Retina (tissue), 1 donor: ENCODE results near the gene RHBDL3.
"Not testable (repeated sequence)": the region's sequence is repeated elsewhere in the genome, so short reads cannot be mapped to it uniquely, and the experiment has no call there.

Experiments
- DNase-seq: peaks from one replicate; pipeline ENCODE4 v3.0.0-alpha.2; 2016

Gene RHBDL3

DNA sequence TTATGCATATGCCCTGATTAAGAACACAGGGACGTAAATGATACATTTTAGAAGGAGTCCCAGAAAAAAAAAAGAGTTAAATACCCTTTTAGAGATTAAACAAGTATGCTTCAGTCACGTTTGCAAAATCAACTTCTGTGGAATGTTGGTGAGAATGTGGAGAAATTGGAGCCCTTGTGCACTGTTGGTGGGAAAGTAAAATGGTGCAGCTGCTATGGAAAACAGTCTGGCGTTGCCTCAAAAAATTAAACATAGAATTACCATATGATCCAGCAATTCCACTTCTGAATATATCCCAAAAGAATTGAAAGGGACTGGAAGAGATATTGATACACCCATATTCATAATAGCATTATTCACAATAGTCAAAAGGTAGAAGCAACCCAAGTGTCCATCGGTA is 26.5 kb downstream of the RHBDL3 start:
- DNase-seq, result no peak

DNA sequence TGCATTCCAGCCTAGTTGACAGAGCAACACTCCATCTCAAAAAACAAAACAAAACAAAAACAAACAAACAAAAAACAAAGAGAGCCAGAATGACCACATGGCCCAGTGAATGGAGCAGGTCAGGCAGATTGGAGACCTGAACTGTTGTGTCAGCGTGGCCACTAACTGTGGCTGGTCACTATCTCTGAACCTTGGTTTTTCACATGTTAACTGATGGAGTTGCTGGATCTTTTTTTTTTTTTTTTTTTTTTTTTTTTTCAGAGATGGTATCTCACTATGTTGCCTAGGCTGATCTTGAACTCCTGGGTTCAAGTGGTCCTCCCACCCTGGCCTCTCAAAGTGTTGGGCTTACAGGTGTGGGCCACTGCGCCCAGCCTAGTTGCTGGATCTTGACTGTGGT is 31.8 kb downstream of the RHBDL3 start:
- DNase-seq, result no peak

DNA sequence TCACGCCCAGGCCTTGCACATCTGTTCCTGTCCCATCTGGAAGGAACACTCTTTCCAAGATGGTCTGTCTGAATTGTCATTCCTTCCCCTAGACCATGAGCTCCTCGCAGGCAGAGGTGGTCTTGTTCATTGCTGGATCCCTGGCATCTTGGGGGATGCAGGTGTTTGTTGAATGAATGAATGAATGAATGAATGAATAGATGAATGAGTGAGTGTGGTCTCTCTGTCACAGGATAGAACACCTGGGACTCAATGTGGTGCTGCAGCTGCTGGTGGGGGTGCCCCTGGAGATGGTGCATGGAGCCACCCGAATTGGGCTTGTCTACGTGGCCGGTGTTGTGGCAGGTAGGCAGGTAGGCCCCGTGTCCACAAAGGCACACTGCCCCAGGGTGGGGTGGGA is 32.2 kb downstream of the RHBDL3 start:
- DNase-seq, result no peak

DNA sequence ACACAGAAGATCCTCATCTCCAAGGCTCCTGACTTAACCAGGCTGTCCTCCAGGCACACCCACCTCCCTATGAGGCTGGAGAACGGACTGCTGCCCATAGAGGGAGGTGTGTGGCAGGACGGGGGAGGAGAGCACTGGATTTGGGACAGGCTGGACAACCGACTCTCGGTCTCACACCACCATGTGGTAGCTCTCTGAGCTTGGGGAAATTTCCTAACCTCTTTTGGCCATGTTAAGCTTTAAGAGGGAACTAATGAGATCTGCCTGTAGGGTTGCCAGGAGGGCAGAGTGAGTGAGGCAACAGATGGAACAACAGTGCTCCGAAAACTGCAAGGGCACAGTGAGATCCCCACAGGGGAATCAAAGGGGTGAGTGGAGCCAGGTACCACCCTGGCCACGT is 32.7 kb downstream of the RHBDL3 start:
- DNase-seq, result no peak

DNA sequence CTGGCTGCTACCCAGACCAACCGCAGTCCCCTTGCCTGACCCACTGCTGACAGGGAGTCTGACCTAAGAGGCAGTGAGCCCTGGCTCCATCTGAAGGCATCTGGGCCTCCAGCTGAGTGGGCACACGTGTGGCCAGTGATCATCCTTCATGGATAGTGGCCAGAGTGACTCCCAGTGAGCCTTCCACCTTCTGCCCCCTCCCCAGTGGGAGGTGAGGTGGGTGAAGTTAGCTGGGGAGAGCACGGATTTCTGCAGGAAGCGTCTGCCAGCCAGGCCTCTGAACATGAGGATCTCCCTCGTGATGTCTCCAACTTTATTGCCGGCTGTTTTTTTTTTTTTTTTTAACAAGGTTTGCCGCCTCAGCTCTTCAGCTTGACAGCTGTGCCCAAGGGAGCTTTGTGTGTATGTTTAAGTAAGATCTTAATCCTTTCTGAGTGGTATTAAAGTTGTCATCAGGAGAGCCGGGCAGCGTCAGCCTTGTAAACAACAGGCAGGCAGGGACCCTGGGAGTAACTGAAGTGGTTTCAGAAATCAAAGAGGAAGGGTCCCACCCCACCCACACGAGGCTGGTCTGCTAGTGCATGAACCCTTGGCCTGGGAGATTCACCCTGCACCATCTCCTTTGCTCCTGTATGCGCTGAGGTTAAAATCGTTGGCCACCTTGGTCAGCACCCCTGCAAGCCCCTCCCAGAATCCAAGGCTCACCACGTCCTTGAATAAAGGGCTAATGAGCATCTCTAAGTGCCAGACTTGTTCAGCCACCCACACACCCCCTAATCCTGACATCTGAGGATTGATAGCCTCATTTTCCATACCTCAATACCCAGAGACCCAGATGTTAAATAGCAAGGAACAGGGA is 33.3 kb downstream of the RHBDL3 start:
- peak; percentile 80 for DNase-seq

DNA sequence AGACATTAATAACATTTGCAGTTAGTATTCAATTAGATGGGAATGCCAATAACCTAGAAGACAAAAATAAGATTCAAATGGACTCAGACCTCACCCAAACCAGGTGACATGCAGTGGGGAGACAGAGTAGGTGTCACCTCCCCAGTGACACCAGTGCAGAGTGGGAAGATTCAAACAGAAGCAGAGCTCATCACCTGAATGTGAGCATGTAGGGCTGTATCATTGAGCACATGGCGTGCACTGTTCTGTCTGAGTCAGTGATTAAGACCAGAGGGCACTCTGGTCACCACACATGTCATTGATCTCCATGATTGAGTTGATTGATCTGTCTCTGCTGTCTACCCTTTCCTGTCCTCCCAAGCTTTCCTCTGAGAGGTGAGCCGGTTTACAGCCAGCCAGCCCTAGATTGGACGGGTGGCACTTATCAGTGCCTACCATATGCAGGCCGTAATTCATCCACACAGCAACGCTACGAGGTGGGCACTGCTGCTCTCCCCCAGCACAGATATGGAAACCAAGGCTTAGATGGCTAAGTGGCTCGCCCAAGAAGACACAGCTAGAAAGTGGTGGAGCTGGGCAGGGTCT is 34.0 kb downstream of the RHBDL3 start:
- no peak for DNase-seq

DNA sequence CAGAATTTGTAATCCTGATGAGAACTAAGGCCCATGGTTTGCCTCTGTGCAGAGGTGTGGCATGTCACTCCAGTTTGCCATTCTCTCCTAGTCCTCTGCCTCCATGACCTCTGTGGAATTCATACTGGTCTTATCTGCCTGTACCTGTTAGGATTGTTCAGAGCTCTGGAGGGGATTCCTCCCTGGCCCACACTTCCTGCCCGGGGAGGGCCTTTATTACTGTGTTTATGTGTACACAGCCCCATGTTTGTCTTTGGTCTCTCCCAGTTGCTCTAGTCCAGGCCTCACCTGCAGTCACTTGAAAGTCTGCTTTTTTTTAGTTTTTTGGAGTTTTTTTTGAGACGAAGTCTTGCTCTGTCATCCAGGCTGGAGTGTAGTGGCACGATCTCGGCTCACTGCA is 36.4 kb downstream of the RHBDL3 start:
- DNase-seq, result no peak

DNA sequence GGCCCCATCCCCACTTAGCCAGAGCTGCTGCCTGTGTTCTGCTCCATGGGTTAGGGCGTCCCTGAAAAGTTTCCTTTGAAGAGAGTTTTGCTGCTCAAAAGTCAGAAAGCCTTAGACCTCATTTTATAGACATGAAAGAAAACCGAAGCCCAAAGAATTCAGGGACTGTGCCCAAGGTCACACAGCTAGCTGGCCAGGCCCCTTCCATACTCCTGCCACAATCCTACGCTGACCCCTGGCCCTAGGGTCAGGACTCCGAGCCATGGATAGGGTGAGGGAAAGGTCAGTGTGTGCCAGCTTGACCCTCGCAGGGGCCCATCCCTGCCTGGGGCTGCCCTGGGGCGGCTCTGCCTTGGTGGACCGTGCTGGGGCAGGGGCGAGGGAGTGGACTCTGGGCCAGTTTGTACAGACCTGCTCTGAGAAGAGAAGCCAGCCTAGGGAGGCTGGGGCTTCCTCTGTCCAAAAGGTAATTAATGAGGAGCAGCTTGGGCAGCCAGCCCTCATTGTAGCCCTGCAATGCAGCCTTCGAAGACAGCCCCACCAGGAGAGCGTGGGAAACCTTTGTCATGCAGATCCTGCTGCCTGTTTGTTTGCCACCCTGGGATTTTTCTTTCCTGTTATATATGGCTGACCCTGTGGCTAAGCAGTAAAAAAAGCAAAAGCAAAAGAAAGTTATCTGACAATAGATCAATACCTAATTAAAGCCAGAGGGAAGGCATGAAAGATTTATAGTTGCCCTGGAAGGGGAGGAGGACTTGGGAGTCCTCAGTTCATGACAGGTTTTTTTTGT is 37.4 kb downstream of the RHBDL3 start:
- DNase-seq, result peak; percentile 50

DNA sequence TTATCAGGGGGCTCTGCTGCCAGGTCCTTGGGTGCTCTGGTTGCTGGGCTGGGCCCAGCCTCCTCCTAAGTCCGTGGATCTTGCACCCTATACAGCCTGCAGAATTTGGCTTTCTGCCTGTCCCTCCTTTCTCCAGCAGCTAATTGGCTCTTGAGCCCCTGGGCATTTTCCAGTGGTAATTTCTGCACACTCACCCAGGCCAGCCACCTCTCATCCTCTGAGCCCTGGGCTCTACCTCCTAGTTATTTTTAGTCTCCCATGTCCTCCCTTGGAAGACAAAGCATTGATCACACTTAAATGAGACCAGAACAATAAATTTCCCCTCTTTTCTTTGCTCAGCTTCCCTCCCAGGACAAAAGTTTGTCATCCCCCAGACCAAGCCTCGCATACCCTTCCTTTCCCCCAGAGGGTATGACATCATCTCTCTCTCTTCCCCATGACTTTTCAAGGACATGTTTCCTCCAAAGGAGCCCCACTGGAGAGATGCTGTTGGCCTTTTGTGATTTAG is 38.2 kb downstream of the RHBDL3 start:
- no peak for DNase-seq

DNA sequence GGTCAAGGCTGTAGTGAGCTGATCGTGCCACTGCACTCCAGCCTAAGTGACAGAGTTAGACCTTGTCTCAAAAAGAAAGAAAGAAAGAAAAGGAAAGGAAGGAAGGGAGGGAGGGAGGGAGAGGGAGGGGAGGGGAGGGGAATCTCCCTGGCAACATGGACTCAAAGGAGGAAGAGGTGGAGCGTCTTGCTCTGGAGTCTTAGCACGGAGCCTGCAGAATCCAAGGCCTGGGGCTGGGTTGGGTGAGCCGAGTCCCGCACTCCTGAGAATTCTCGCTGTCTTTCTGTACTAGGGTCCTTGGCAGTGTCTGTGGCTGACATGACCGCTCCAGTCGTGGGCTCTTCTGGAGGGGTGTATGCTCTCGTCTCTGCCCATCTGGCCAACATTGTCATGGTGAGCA is 39.4 kb downstream of the RHBDL3 start:
- no peak for DNase-seq

DNA sequence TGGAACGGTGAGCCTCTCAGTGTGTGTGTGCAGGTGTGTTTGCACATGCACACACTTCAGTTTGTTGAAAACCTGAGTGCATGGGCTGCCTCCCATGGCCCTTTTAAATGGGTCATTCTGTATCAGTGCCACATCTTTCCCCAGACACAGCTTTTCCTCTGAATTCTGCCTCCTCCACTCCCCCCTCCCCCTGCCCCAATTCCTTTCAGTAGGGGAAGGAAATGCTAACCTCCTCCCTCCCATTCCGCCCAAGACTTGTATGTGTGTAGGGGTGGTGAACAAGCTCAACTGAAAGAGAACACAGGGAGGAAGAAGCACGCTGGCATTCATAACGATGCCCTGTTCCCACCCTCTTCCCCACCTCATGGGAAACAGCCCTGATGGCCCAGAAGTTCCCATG is 42.0 kb downstream of the RHBDL3 start:
- DNase-seq, result peak; percentile 51

DNA sequence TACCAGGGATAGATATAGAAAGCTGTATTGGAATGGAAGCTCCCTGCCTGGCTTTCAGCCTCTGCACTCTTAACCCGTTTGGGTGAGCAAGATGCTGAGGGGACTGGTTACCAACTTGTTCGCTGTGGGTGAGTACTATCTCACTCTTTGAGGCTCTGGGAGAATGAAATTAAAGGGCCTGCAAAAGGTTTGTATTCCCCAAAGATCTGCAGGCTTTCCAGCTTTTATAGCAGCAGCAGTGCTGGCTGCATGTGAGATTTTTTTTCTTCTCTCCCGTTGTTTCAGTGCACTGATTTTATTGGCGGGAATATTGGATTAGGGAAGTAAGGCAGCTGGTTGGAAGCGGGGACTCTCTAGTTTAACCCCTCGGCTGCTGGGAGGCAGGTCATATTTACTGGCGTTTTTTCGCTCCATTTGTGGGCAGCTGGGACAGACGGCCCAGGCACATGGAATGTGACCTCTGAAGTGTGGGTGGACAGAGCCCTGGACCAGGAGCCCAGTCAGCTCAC is 45.5 kb downstream of the RHBDL3 start:
- peak; percentile 72 for DNase-seq

DNA sequence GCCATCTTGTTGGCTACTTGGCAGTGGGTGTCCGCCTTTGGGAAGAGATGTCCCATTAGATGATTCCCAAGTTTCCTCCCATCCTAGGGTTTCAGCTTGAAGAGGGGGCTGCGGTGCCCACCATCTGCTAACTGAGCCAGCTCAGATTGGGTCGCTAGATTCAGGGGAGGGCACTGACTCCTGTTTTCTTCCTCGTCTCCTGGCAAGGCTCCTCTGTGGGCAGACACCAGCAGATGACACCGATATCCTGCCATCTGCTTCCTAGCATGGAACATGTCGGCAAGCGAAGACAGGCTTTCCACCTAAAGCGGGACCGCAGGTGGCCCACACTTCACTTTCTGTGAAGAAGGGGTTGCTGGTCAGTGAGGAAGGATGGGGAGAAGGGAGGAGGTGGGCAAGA is 49.0 kb downstream of the RHBDL3 start:
- no peak for DNase-seq

DNA sequence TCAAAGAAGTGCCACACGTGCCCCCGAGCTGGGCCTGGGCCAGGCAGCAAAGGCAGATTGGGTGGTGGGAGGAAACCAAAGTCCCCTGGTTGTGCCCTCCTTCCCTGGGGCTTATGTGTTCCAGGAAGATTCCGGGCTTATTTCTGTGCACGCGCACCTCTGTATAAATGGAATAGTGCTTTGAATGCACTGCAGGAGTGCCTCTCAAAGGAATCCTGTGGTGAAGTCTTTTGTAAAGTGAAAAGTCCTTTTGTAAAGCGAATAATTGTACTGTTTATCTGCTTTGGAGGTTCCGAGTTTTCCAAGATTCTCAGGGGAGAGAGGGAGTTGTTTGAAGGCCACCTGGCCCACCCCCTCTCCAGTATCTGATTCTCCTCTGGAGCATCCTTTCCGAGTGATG is 49.5 kb downstream of the RHBDL3 start:
- no peak for DNase-seq

DNA sequence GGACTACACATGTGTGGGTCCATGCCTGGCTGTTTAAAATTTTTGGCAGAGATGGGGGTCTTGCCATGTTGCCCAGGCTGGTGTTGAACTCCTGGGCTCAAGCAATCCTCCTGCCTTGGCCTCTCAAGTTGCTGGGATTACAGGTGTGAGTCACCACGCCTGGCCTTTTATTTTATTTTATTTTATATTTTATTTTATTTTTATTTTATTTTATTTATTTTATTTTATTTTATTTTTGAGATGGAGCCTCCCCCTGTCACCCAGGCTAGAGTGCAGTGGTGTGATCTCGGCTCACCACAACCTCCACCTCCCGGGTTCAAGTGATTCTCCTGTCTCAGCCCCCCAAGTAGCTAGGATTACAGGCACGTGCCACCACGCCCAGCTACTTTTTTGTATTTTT is 51.0 kb downstream of the RHBDL3 start:
- DNase-seq, result not testable (repeated sequence)

DNA sequence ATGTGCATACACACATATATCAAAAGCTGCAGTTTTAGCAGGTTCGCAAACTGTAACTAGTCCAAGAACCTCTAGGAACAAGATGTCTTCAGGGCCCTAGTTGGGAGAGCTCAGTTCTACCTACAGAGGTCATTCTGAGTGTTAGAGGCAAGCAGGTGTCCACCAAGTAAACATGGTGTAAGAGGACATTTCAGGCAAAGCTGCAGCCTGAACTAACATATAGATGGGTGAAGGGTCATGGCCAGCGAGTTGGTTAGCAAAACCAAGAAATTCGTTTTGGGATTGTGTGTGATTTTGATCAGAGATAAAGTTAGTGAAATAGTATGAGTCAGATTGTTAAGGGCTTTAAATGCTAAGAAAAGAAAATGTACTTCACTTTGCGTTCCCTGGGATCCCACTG is 51.7 kb downstream of the RHBDL3 start:
- no peak for DNase-seq

DNA sequence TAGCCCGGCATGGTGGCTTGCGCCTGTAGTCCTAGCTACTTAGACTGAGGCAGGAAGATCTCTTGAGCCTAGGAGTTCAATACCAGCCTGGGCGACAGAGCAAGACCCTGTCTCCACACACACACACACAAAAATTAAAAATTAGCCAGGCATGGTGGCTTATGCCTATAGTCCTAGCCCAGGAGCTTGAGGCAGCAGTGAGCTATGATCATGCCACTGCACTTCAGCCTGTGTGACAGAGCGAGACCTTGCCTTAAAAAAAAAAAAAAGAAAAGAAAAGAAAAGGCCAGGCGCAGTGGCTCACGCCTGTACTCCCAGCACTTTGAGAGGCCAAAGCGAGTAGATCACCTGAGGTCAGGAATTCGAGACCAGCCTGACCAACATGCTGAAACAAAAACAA is 52.4 kb downstream of the RHBDL3 start:
- no peak for DNase-seq

DNA sequence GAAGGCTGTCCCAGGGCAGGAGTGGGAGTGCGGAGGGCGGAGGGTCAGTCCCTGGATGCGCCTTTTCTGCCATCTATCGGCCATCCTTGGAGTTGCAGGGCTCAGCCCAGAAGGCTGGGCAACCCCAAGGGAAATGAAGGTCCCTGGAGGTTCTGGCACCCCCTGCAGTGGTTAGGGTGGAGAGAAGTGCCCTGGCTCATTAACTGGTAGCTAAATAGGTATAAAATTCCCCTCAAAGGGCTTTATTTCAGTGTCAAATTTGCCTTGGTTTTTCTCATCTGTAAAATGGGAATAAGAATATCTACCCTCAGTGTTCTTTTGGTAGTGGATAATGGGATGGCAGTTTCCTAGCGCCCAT is 53.9 kb downstream of the RHBDL3 start:
- peak; percentile 85 for DNase-seq

DNA sequence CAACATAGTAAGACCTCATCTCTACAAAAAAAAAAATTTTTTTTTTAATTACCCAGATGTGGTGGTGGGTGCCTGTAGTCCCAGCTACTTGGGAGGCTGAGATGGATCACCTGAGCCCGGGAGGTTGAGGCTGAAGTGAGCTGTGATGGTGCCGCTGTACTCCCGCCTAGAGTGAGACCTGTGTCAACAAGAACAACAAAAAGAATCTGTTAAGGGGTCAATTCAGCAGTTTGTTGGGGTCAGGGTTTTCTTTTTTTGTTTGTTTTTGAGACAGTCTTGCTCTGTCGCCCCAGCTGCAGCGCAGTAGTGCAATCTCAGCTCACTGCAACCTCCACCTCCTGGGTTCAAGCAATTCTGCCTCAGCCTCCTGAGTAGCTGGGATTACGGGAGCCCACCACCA is 54.4 kb downstream of the RHBDL3 start:
- not testable (repeated sequence) for DNase-seq

DNA sequence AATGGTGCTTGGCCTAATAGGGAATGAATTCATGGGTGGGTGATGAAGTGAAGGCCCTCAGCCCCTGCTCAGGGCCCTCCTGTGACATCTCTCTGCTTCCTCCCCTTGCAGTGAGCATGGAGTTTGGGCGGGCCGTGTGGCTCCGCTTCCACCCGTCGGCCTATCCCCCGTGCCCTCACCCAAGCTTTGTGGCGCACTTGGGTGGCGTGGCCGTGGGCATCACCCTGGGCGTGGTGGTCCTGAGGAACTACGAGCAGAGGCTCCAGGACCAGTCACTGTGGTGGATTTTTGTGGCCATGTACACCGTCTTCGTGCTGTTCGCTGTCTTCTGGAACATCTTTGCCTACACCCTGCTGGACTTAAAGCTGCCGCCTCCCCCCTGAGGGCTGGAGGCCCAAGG is 55.2 kb downstream of the RHBDL3 start:
- DNase-seq, result no peak

DNA sequence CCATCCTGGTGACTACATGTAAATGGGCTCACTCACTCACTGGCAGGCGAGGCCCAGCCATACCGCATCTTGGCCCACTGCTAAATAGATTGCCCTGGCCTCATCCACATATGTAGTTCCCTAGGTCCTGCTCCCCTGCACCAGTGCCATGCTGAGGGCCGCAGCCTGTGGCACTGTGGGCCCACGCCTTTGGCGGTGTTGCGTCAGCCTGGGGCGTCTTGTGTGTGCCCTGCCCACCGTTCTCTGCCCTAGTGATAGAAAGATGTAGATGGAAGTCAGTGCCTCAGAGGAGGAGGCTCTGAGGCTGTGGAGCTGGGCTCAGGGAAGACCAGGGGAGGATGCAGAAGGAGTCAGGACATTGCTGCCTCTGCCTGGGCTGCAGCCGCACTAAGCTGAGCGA is 57.4 kb downstream of the RHBDL3 start:
- no peak for DNase-seq

DNA sequence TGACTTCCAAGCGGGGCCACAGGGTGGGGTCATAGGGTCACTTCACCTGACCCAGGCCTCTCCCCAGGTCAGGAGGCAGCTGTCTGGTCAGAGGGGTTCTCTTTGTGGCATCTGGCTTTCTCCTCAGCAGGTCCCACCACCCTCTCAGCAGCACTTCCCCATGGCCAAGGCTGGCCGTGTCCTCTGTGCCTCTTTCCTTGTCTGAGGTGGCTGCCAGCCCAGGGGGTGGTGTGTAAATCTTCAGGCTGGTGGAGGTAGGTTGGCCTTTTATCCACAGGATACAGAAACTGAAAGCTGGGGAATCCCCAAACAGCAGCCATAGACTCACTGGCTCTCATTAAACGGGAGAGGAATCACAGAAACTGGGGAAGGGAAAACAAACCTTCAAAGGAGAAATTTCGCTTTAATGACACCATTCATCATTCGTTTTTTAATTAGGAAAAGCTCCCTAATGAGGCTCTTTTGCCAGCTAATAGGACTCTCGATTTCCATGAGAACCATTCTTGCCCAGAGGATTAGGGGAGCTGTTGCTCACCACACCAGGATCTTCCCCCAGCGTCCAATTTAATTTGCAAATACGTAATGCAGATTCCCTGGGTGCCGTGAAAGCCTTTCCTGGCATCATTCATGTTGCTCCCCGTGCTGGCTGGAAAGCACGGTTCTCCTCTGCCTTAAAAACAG is 58.3 kb downstream of the RHBDL3 start:
- peak; percentile 62 for DNase-seq

DNA sequence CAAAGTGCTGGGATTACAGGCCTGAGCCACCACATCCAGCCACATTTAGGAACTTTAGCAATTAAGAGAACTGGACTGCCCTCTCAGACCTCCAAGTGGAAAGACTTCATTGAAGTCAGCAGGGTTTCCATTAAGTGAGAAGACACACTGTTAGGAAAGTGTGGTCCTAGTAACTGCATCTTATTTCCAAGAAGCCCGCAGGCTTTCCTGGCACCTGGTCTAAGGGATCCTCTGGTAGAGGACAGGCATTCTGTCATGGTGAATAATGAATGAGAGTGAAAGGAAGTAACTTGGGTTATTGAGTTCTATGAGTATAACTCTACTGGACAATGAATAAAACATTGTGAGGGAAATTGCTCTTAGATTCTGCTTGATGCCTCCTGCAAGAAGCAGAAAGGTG is 62.3 kb downstream of the RHBDL3 start:
- DNase-seq, result no peak
